Loucy (cell line): Measurements from ENCODE around the gene TTC7B.

ENCODE experiments used
- CTCF ChIP-seq: fragments of 200-600 bp; sonication (generic); conservative IDR thresholded peaks from 2 replicates; pipeline ENCODE4 v1.5.1; 2014; ENCODE audit warnings: mild to moderate bottlenecking, antibody characterized with exemption, low read length
- EZH2phosphoT487 ChIP-seq: fragments of 200-600 bp; IDR thresholded peaks from 2 replicates; pipeline ENCODE4 v1.6.1; 2018; ENCODE audit warnings: antibody characterized with exemption, mild to moderate bottlenecking, moderate library complexity, borderline replicate concordance

GRCh38 chr14:90627478-90627877 lies 188.8 kb downstream of the TTC7B start:
- TF ChIP-seq CTCF (no peak), EZH2phosphoT487 (no peak)
